CD14-positive monocyte (primary cell): ENCODE data around the gene PEX19. TPM values are rescaled to one million over a fixed set of nuclear protein-coding genes. Genes with fewer than 3 reads are reported as not detected.
A peak's percentile ranks its signal among the peaks of the same experiment; 100 is the strongest.

Experiments used
- DNase-seq, 3 donors: peaks; one replicate each; pipeline ENCODE4 v3.0.0-alpha.2; 2011 to 2022
- H2AFZ ChIP-seq: 2 replicates; pipeline ENCODE4 v1.6.0; 2012; ENCODE audit warnings: mild to moderate bottlenecking, low read depth, low read length, inconsistent platforms; ENCODE audit not compliant: insufficient read depth, poor library complexity, severe bottlenecking
- H3K27ac ChIP-seq, 2 donors: 1 replicate in 1 of 2; 2 replicates in 1 of 2; pipeline ENCODE4 v1.5.1; 2012 to 2013; ENCODE audit warnings: low read length in 2 of 2, control low read depth in 1 of 2, inconsistent platforms in 1 of 2, low read depth in 1 of 2, mild to moderate bottlenecking in 1 of 2
- H3K27me3 ChIP-seq, 2 donors: one replicate each; pipeline versions ENCODE4 v1.6.0 to v1.6.1; 2011 to 2013; ENCODE audit warnings: low read length in 2 of 2; ENCODE audit not compliant: control insufficient read depth in 2 of 2, insufficient read depth in 2 of 2
- H3K36me3 ChIP-seq, 2 donors: replicated peaks in 1 of 2; 1 replicate in 1 of 2; 2 replicates in 1 of 2; pipeline versions ENCODE4 v1.5.1 to v1.6.1; 2012 to 2013; ENCODE audit warnings: low read length in 2 of 2, control low read depth in 1 of 2, inconsistent platforms in 1 of 2, mild to moderate bottlenecking in 1 of 2; ENCODE audit not compliant: insufficient read depth in 2 of 2, control insufficient read depth in 1 of 2
- H3K4me1 ChIP-seq, 2 donors: 1 replicate in 1 of 2; 2 replicates in 1 of 2; pipeline versions ENCODE4 v1.5.1 to v1.6.1; 2012 to 2013; ENCODE audit warnings: low read length in 2 of 2, control low read depth in 1 of 2, inconsistent platforms in 1 of 2, mild to moderate bottlenecking in 1 of 2, moderate library complexity in 1 of 2; ENCODE audit not compliant: insufficient read depth in 2 of 2, control insufficient read depth in 1 of 2
- H3K4me2 ChIP-seq: replicated peaks from 2 replicates; pipeline ENCODE3; 2012; ENCODE audit warnings: low read length, moderate library complexity, mild to moderate bottlenecking; ENCODE audit not compliant: poor library complexity, severe bottlenecking; ENCODE audit errors: extremely low read depth
- H3K4me3 ChIP-seq, 3 experiments: fragments of 200-600 bp in 1 of 3; sonication (generic) in 1 of 3; replicated peaks in 1 of 3; 1 replicate in 2 of 3; 2 replicates in 1 of 3; pipeline ENCODE4 v1.5.1; 2011 to 2013; ENCODE audit warnings: low read length in 3 of 3, mild to moderate bottlenecking in 3 of 3, control low read depth in 2 of 3, low read depth in 2 of 3, inconsistent platforms in 1 of 3, moderate library complexity in 1 of 3
- H3K79me2 ChIP-seq: 2 replicates; pipeline ENCODE4 v1.6.0; 2012; ENCODE audit warnings: mild to moderate bottlenecking, control low read depth, inconsistent platforms, low read length, moderate library complexity; ENCODE audit not compliant: insufficient read depth
- H3K9ac ChIP-seq: 2 replicates; pipeline ENCODE4 v1.6.0; 2017; ENCODE audit warnings: low read length, mild to moderate bottlenecking; ENCODE audit not compliant: insufficient read depth, poor library complexity, severe bottlenecking
- H3K9me3 ChIP-seq, 2 donors: replicated peaks in 1 of 2; 1 replicate in 1 of 2; 2 replicates in 1 of 2; pipeline versions ENCODE4 v1.5.1 to v1.6.1; 2012 to 2013; ENCODE audit warnings: low read length in 2 of 2, control low read depth in 1 of 2; ENCODE audit not compliant: control insufficient read depth in 1 of 2, insufficient read depth in 1 of 2
- H4K20me1 ChIP-seq: 2 replicates; pipeline ENCODE4 v1.6.0; 2012; ENCODE audit warnings: mild to moderate bottlenecking, low read length, control low read depth, moderate library complexity; ENCODE audit not compliant: insufficient read depth
- H3K27ac Mint-ChIP-seq, 7 donors: one replicate each; pipeline ENCODE4 v1.8.0; 2020; ENCODE audit warnings: mild to moderate bottlenecking in 7 of 7, mixed read lengths in 7 of 7, moderate library complexity in 6 of 7, inconsistent platforms in 2 of 7
- H3K27me3 Mint-ChIP-seq, 3 donors: one replicate each; pipeline ENCODE4 v1.8.0; 2021 to 2022; ENCODE audit warnings: low read depth in 3 of 3, mild to moderate bottlenecking in 3 of 3, mixed read lengths in 3 of 3, moderate library complexity in 3 of 3, inconsistent platforms in 1 of 3
- H3K36me3 Mint-ChIP-seq, 2 donors: one replicate each; pipeline ENCODE4 v1.8.0; 2020; ENCODE audit warnings: mixed read lengths in 2 of 2, inconsistent platforms in 1 of 2, mild to moderate bottlenecking in 1 of 2
- H3K4me1 Mint-ChIP-seq: one replicate; pipeline ENCODE4 v1.8.0; 2020; ENCODE audit warnings: mild to moderate bottlenecking, mixed read lengths
- H3K4me3 Mint-ChIP-seq, 2 donors: one replicate each; pipeline ENCODE4 v1.8.0; 2020; ENCODE audit warnings: mild to moderate bottlenecking in 2 of 2, mixed read lengths in 2 of 2, moderate library complexity in 1 of 2
- H3K9me3 Mint-ChIP-seq, 7 donors: one replicate each; pipeline ENCODE4 v1.8.0; 2020 to 2022; ENCODE audit warnings: mixed read lengths in 7 of 7, mild to moderate bottlenecking in 6 of 7, moderate library complexity in 6 of 7, inconsistent platforms in 2 of 7
- WGBS: methylation state at CpG from one replicate; pipeline ENCODE4 v1.1.5; 2013; ENCODE audit warnings: missing lambda C conversion rate; ENCODE audit not compliant: insufficient coverage; 5-methylcytosine and 5-hydroxymethylcytosine counted together
- intact Hi-C, 2 donors: fragments of 100-400 bp; cut with micrococcal nuclease; formaldehyde crosslinking; loops; one replicate each; pipeline versions ENCODE4 v1.15.0 to v1.15.1; 2023
- polyA plus RNA-seq, 3 donors: library from polyadenylated mRNA; depleted of rRNA in 1 of 3; unstranded in 2 of 3; stranded (reverse) in 1 of 3; fragments of 300-500 nt in 2 of 3; fragments of >200 nt in 1 of 3; fragmentation: Illumina TruSeq in 2 of 3; gene quantifications; 1 replicate in 2 of 3; 2 replicates in 1 of 3; pipeline ENCODE4 v1.2.3, GENCODE V29; 2012 to 2021
- TF ChIP-seq, protein P1 (sequence below): fragments of 200-600 bp; IDR thresholded peaks from one replicate; pipeline ENCODE4 v1.8.0; 2022; ENCODE audit warnings: antibody characterized with exemption, mild to moderate bottlenecking

The PEX19 gene
- polyA plus RNA-seq, 3 donors = 17.4 to 38.2 (median 37.4) TPM

DNA sequence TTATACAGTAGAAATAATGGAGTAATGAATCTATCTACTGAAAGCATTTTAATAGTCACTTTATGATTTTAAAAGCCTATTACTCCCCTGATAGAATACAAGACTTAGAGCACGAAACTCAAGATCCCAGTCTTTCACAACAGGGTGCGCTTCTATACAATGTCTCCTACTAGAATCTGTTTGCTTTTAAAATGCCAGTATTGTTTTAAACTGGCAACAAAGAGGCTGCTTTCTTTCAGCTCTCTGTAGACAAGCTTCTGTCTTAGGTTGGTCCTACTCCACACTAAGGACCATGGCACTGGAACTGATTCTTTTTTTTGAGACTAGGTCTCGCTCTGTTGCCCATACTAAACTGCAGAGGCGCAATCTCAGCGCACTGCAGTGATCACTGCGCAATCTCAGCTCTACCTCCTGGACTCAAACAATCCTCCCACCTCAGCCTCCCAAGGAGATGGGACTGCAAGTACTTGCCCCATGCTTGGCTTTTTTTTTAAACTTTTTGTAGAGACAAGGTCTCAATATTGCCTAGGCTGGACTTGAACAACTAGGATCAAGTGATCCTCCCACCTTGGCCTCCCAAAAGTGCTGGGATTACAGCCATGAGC, 27.4 kb downstream of the PEX19 start:
- Histone ChIP-seq H3K9me3 (no peaks in the 10 kb centered on the region), H3K36me3 (peaks cover 8 to 36% of the 10 kb centered on the region in 2 donors), H3K4me2 (no peak overlapping the region), H3K9ac (no peak overlapping the region), H2AFZ (no peak overlapping the region), H3K27me3 (no peaks in the 10 kb centered on the region), H3K4me1 (peaks cover 15 to 17% of the 10 kb centered on the region in 2 donors), H4K20me1 (peaks cover 6% of the 10 kb centered on the region), H3K79me2 (peaks cover 63% of the 10 kb centered on the region), H3K27ac (no peak overlapping the region), H3K4me3 (no peak overlapping the region)
- DNase-seq = no peak
- H3K9me3 Mint-ChIP-seq = no peaks in the 10 kb centered on the region
- H3K4me3 Mint-ChIP-seq = no peak overlapping the region
- intact Hi-C loops = loop anchor here in 1 of 2 donors (10.0 kb wide), 1 partner anchor 153 kb away; no protein-coding TSS in a partner anchor
- H3K27ac Mint-ChIP-seq = peak overlapping the region in 4 of 7 donors; percentile 43 to 69 (median 53)
- 100% methylated on average over 1 of the region's 6 CpGs for WGBS
- peaks cover 22 to 47% of the 10 kb centered on the region in 2 donors for H3K36me3 Mint-ChIP-seq
- TF ChIP-seq, protein P1, sequence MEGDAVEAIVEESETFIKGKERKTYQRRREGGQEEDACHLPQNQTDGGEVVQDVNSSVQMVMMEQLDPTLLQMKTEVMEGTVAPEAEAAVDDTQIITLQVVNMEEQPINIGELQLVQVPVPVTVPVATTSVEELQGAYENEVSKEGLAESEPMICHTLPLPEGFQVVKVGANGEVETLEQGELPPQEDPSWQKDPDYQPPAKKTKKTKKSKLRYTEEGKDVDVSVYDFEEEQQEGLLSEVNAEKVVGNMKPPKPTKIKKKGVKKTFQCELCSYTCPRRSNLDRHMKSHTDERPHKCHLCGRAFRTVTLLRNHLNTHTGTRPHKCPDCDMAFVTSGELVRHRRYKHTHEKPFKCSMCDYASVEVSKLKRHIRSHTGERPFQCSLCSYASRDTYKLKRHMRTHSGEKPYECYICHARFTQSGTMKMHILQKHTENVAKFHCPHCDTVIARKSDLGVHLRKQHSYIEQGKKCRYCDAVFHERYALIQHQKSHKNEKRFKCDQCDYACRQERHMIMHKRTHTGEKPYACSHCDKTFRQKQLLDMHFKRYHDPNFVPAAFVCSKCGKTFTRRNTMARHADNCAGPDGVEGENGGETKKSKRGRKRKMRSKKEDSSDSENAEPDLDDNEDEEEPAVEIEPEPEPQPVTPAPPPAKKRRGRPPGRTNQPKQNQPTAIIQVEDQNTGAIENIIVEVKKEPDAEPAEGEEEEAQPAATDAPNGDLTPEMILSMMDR = no peak
- no peaks in the 10 kb centered on the region for H3K27me3 Mint-ChIP-seq
- peaks cover 24% of the 10 kb centered on the region for H3K4me1 Mint-ChIP-seq

DNA sequence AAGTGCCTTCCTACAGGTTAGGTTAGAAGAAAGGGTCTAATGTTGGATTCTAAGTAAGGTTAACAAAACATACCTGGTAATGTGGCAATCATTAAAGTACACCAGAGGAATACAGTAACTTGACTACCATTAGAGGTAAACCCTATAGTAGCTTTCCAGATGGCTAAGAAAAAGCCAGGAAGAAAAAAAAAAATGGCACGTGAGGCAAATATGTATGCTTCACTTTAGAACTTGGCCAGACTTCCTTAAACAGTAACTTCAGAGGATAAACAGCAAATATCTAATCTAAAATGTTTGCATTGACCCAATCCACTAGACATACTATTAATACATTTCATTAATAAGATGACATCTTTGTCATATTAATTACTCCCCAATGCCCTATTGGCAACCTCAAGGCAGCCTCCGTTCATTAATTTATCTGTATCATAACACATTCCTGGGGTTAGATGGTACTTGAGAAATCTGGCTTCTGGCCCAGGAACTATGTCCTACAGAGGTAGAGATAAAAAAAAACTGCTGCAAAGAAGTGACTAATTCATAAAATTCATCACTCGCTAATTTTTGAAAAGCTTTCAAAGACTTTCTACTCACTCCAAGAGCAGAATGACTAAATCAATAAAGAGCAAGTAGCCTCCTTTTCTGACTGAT, 28.4 kb downstream of the PEX19 start:
- TF ChIP-seq, protein P1 = no peak
- no peak overlapping the region for H2AFZ ChIP-seq
- no CpG with 5 or more reads among the region's 3 CpGs for WGBS
- H4K20me1 ChIP-seq = peaks cover 14% of the 10 kb centered on the region
- H3K27me3 ChIP-seq = no peaks in the 10 kb centered on the region
- Mint-ChIP-seq H3K9me3 (no peaks in the 10 kb centered on the region), H3K27ac (peak overlapping the region in 1 of 7 donors; percentile 10), H3K4me1 (peaks cover 22% of the 10 kb centered on the region), H3K4me3 (no peak overlapping the region), H3K27me3 (no peaks in the 10 kb centered on the region), H3K36me3 (peaks cover 26 to 50% of the 10 kb centered on the region in 2 donors)
- H3K9me3 ChIP-seq = no peaks in the 10 kb centered on the region
- H3K9ac ChIP-seq = no peak overlapping the region
- H3K27ac ChIP-seq = no peak overlapping the region
- H3K36me3 ChIP-seq = peaks cover 8 to 39% of the 10 kb centered on the region in 2 donors
- intact Hi-C loops = loop anchor here in 1 of 2 donors (10.0 kb wide), 1 partner anchor 152 kb away; no protein-coding TSS in a partner anchor
- no peak overlapping the region for H3K4me2 ChIP-seq
- peaks cover 12 to 13% of the 10 kb centered on the region in 2 donors for H3K4me1 ChIP-seq
- DNase-seq = no peak
- H3K4me3 ChIP-seq = no peak overlapping the region
- H3K79me2 ChIP-seq = peaks cover 63% of the 10 kb centered on the region
